ENCODE results near the gene SENP6. TPM values are rescaled to one million over a fixed set of nuclear protein-coding genes. Genes with fewer than 3 reads are reported as not detected.
A peak's percentile ranks its signal among the peaks of the same experiment; 100 is the strongest.
"Not testable (repeated sequence)": the region's sequence is repeated elsewhere in the genome, so short reads cannot be mapped to it uniquely, and the experiment has no call there.

SENP6 gene
- total RNA-seq, 1 donor from 2014 or later, result 23.9 TPM

DNA sequence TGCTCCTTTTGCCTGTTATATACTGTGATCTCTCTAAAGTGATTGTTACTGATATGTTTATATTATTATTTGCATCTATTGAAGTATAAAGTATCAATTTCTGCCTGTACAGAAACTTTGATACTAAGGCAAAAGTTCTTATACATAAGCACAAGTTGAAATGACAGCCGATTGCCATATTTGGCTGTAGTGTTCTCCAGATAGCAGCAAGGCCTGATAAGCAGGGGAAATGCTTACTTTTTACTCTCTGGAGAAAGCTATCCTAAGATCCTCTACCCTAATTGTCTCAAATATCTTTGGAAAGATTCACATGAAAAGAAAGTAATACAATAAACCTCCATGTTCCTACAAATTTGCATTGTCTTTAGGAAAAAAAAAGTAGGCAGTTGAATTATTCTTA lies 31.4 kb downstream of the SENP6 start:
- no peak for ATAC-seq

DNA sequence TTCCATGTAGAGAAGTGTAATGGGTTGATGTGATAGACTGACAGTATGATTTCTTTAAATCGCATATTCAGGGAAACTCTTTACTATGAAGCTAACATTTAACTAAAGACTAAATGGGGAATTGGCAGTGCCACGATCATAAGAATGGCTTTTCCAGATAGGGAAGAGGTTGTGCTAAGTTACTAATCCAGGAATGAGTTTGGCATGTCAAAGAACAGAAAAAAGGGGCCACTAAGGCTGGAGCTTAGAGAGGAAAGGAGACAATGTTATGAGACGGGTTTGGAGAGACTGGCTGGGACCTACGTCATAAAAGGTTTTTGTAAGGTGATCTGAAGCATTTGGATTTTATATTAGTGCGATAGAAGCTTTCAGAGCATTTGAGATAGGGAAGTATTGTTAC lies 40.6 kb downstream of the SENP6 start:
- DNase-seq (ENCODE audit: low spot score) (no peak), ATAC-seq (no peak)

More for the DNA sequence above, 31.4 kb downstream of the SENP6 start:
- no peak for DNase-seq (ENCODE audit: low spot score)

GRCh38 chr6:75643173-75643572 lies 41.5 kb downstream of the SENP6 start:
- DNase-seq (ENCODE audit: low spot score) (no peak), ATAC-seq (no peak)

DNA sequence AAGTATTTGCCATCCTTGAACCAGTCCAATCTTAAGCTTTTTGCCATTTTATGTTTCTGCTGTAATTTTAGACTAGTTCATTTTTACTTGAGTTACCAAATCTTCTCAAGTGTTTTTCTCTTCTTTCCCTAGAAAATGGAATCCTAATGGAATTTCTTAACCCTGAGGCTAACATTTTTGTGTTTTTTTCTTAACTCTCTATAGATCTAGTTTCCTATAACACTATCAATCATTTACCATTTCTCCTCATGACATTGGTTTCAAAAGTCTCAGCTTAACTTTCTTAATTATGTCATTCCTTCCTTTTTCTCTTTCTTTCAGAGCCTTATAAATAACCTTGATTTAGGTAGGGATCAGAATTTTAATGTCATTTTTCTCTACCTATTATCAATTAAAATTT lies 54.8 kb downstream of the SENP6 start:
- DNase-seq (ENCODE audit: low spot score) (no peak), ATAC-seq (no peak)

GRCh38 chr6:75657327-75657726 lies 55.6 kb downstream of the SENP6 start:
- DNase-seq (ENCODE audit: low spot score) (no peak), ATAC-seq (no peak)

DNA sequence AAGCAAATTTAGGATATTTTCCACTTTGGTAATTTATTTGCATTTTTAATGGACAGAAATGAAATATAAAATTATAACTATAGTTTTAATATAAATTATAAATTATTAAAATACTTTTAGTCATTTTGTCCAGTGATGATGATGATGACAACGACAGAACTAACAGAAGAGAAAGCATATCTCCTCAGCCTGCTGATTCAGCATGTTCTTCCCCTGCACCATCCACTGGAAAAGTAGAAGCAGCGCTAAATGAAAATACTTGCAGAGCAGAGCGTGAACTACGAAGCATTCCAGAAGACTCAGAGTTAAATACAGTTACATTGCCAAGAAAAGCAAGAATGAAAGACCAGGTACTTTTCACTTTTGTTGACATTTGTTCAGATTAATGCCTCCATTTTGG lies 64.9 kb downstream of the SENP6 start:
- DNase-seq (ENCODE audit: low spot score), result no peak
- ATAC-seq, result no peak

DNA sequence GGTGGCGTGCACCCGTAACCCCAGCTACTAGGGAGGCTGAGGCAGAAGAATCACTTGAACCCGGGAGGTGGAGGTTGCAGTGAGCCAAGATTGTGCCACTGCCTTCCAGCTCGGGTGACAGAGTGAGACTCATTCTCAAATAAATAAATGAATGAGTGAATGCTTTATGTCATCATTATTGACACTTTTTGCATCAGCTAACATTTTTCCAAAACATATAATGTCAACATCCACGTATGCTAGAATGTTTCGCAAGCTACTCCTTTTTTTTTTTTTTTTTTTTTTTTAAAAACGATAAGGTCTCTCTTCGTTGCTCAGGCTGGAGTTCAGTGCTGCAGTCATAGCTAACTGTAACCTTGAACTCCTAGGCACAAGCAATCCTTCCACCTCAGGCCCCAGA lies 72.2 kb downstream of the SENP6 start:
- no peak for DNase-seq (ENCODE audit: low spot score)
- ATAC-seq, result no peak

DNA sequence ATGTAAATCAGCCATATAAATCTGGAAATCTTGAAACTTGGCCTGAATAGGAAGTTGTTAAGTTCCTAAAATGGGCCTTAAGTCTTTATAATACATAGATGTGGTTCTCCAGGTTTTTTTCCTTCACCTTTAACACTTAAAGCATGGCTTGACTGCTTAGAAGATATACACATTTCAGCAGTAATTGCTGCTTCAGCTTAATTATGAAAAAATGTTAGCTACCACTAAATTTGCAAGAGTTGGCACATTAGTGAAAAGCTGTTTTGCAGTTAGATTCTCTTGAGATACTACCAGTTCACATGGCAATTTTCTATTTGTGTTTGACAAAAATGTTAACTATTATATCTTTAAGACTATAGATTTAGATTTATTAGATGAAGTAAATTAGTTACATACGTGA lies 74.7 kb downstream of the SENP6 start:
- no peak for ATAC-seq
- no peak for DNase-seq (ENCODE audit: low spot score)

DNA sequence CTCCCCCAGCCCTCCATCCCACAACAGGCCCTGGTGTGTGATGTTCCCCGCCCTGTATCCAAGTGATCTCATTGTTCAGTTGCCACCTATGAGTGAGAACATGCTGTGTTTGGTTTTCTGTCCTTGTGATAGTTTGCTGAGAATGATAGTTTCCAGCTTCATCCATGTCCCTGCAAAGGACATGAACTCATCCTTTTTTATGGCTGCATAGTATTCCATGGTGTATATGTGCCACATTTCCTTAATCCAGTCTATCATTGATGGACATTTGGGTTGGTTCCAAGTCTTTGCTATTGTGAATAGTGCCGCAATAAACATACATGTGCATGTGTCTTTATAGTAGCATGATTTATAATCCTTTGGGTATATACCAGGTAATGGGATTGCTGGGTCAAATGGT lies 80.9 kb downstream of the SENP6 start:
- not testable (repeated sequence) for ATAC-seq; DNase-seq (ENCODE audit: low spot score)

DNA sequence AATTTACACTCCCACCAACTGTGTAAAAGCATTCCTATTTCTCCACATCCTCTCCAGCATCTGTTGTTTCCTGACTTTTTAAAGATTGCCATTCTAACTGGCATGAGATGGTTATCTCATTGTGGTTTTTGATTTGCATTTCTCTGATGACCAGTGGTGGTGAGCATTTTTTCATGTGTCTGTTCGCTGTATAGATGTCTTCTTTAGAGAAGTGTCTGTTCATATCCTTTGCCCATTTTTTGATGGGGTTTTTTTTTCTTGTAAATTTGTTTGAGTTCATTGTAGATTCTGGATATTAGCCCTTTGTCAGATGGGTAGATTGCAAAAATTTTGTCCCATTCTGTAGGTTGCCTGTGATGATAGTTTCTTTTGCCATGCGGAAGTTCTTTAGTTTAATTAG lies 81.3 kb downstream of the SENP6 start:
- DNase-seq (ENCODE audit: low spot score); ATAC-seq: not testable (repeated sequence)

- DNase-seq (ENCODE audit: low spot score); ATAC-seq: not testable (repeated sequence)
Observed at GRCh38 chr6:75687535-75687934, 85.9 kb downstream of the SENP6 start.

- ATAC-seq; DNase-seq (ENCODE audit: low spot score): not testable (repeated sequence)
Observed at GRCh38 chr6:75687937-75688336, 86.3 kb downstream of the SENP6 start.

DNA sequence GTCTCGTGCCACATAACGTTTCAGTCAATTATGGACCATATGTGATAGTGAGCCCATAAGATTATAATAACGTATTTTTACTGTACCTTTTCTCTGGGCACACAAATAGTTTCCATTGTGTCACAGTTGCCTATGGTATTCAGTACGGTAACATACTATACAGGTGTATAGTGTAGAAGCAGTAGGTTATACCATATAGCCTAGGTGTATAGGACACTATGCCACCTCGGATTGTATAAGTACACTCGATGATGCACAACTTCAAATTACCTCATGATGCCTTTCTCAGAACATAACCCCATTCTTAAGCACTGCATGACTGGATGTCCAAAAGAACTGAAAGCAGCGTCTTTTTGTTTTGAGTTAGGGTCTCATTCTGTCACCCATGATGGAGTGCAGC lies 87.9 kb downstream of the SENP6 start:
- ATAC-seq (no peak), DNase-seq (ENCODE audit: low spot score) (no peak)

GRCh38 chr6:75691012-75691411 lies 89.3 kb downstream of the SENP6 start:
- no peak for ATAC-seq

DNA sequence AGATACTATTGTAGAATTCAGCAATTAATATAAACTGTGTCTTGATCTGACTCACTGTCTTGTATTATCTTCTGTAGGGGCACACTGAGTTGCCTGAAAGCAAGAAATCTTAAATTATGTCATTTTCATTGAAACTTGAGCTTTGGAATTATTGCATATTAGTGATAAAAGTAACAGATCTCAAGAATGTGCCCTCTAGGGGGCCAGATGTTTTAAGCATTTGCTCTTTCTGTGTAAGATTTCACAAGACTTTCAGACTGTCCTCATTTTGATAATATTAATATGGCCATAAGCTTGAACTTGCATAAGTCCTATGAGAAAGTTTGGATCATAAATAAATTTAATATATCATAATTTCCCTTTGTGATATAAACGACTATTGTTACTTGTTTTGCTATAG lies 91.9 kb downstream of the SENP6 start:
- ATAC-seq, result no peak
- no peak for DNase-seq (ENCODE audit: low spot score)

More at GRCh38 chr6:75691012-75691411, 89.3 kb downstream of the SENP6 start:
- DNase-seq (ENCODE audit: low spot score), result no peak

- DNase-seq (ENCODE audit: low spot score), result no peak
- ATAC-seq, result no peak
Observed at GRCh38 chr6:75694406-75694805, 92.7 kb downstream of the SENP6 start.

- ATAC-seq; DNase-seq (ENCODE audit: low spot score): not testable (repeated sequence)
Observed at GRCh38 chr6:75708334-75708733, 106.7 kb downstream of the SENP6 start.

- DNase-seq (ENCODE audit: low spot score) (no peak), ATAC-seq (no peak)
Observed at GRCh38 chr6:75711173-75711572, 109.5 kb downstream of the SENP6 start.

GRCh38 chr6:75719133-75719532 lies 117.5 kb downstream of the SENP6 start:
- DNase-seq (ENCODE audit: low spot score) (no peak), ATAC-seq (no peak)

- ATAC-seq (no peak), DNase-seq (ENCODE audit: low spot score) (no peak)
Observed at GRCh38 chr6:75723382-75723781, 121.7 kb downstream of the SENP6 start.

DNA sequence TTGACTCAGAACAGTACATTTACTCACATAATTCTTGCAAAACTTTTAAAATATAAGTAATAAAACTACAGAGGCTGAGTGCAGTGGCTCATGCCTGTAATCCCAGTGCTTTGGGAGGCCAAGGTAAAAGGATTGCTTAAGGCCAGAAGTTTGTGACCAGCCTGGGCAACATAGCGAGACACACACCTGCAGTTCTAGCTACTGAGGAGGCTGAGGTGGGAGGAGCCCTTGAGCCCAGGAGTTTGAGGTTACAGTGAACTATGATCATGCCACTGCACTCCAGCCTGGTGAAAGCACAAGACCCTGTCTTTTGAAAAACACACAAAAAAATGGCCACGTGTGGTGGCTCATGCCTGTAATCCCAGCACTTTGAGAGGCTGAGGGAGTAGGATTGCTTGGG lies 125.5 kb downstream of the SENP6 start:
- no peak for DNase-seq (ENCODE audit: low spot score)
- ATAC-seq, result no peak

DNA sequence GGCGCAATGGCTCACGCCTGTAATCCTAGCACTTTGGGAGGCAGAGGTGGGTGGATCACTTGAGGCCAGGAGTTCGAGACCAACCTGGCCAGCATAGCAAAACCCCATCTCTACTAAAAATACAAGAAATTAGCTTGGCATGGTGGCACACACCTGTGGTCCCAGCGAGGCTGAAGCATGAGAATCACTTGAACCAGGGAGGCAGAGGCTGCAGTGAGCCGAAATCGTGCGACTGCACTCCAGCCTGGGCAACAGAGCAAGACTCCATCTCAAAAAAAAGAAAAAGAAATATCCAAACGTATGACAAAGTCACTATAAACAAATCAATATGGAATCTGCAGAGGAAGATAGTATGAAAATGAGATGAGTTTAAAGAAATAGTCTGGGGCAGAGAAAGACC lies 129.3 kb downstream of the SENP6 start:
- not testable (repeated sequence) for ATAC-seq; DNase-seq (ENCODE audit: low spot score)

- ATAC-seq (peak; percentile 20), DNase-seq (ENCODE audit: low spot score) (no peak)
Observed at GRCh38 chr6:75735491-75736186, 134.0 kb downstream of the SENP6 start.

Data from left lobe of liver (tissue), 2 donors.